ENCODE results near the gene ETV6.
"Not testable (repeated sequence)": the region's sequence is repeated elsewhere in the genome, so short reads cannot be mapped to it uniquely, and the experiment has no call there.

Gene ETV6

GRCh38 chr12:11631288-11631687, 18.2 kb upstream of the ETV6 start:
- no peak for DNase-seq
- no peaks in the 10 kb centered on the region for H3K4me1 Mint-ChIP-seq (ENCODE audit: low read depth)
- H3K27ac Mint-ChIP-seq, result no peak overlapping the region
- no peaks in the 10 kb centered on the region for H3K27me3 Mint-ChIP-seq
- peaks cover 11% of the 10 kb centered on the region for H3K9me3 Mint-ChIP-seq
- no peaks in the 10 kb centered on the region for H3K36me3 Mint-ChIP-seq (ENCODE audit: low read depth)
- no peak overlapping the region for H3K4me3 Mint-ChIP-seq

- not testable (repeated sequence) for H3K27ac Mint-ChIP-seq; H3K36me3 Mint-ChIP-seq (ENCODE audit: low read depth); H3K27me3 Mint-ChIP-seq; DNase-seq; H3K4me3 Mint-ChIP-seq; H3K4me1 Mint-ChIP-seq (ENCODE audit: low read depth)
- H3K9me3 Mint-ChIP-seq, result peaks cover 15% of the 10 kb centered on the region
Observed at GRCh38 chr12:11631881-11632280, 17.6 kb upstream of the ETV6 start.

GRCh38 chr12:11633968-11634367, 15.5 kb upstream of the ETV6 start:
- Mint-ChIP-seq H3K4me3 (no peak overlapping the region), H3K27ac (no peak overlapping the region), H3K36me3 (ENCODE audit: low read depth) (no peaks in the 10 kb centered on the region), H3K9me3 (peaks cover 15% of the 10 kb centered on the region), H3K4me1 (ENCODE audit: low read depth) (no peaks in the 10 kb centered on the region), H3K27me3 (no peaks in the 10 kb centered on the region)
- DNase-seq, result no peak

GRCh38 chr12:11635341-11635740, 14.1 kb upstream of the ETV6 start:
- H3K27ac Mint-ChIP-seq, result no peak overlapping the region

GRCh38 chr12:11638315-11638916, 11.1 kb upstream of the ETV6 start:
- H3K27ac Mint-ChIP-seq, result no peak overlapping the region
- H3K4me1 Mint-ChIP-seq (ENCODE audit: low read depth), result peaks cover 7% of the 10 kb centered on the region
- no peak for DNase-seq
- H3K9me3 Mint-ChIP-seq, result peaks cover 15% of the 10 kb centered on the region
- no peak overlapping the region for H3K4me3 Mint-ChIP-seq
- no peaks in the 10 kb centered on the region for H3K27me3 Mint-ChIP-seq
- H3K36me3 Mint-ChIP-seq (ENCODE audit: low read depth), result no peaks in the 10 kb centered on the region

More at GRCh38 chr12:11635341-11635740, 14.1 kb upstream of the ETV6 start:
- Mint-ChIP-seq H3K27me3 (no peaks in the 10 kb centered on the region), H3K9me3 (peaks cover 15% of the 10 kb centered on the region), H3K4me3 (no peak overlapping the region), H3K4me1 (ENCODE audit: low read depth) (peaks cover 3% of the 10 kb centered on the region), H3K36me3 (ENCODE audit: low read depth) (no peaks in the 10 kb centered on the region)
- DNase-seq, result no peak

GRCh38 chr12:11639454-11639853, 10.0 kb upstream of the ETV6 start:
- Mint-ChIP-seq H3K27me3 (no peaks in the 10 kb centered on the region), H3K27ac (no peak overlapping the region), H3K4me3 (no peak overlapping the region), H3K4me1 (ENCODE audit: low read depth) (peaks cover 7% of the 10 kb centered on the region), H3K36me3 (ENCODE audit: low read depth) (no peaks in the 10 kb centered on the region), H3K9me3 (peaks cover 17% of the 10 kb centered on the region)
- no peak for DNase-seq

- DNase-seq, result no peak
- no peaks in the 10 kb centered on the region for H3K27me3 Mint-ChIP-seq
Observed at GRCh38 chr12:11641522-11641921, 8.0 kb upstream of the ETV6 start.

GRCh38 chr12:11642785-11643184, 6.7 kb upstream of the ETV6 start:
- H3K9me3 Mint-ChIP-seq, result peaks cover 9% of the 10 kb centered on the region
- H3K4me3 Mint-ChIP-seq, result no peak overlapping the region
- no peak for DNase-seq
- no peaks in the 10 kb centered on the region for H3K27me3 Mint-ChIP-seq
- no peak overlapping the region for H3K27ac Mint-ChIP-seq
- no peaks in the 10 kb centered on the region for H3K36me3 Mint-ChIP-seq (ENCODE audit: low read depth)
- peaks cover 14% of the 10 kb centered on the region for H3K4me1 Mint-ChIP-seq (ENCODE audit: low read depth)

More at GRCh38 chr12:11641522-11641921, 8.0 kb upstream of the ETV6 start:
- Mint-ChIP-seq H3K4me3 (no peak overlapping the region), H3K36me3 (ENCODE audit: low read depth) (no peaks in the 10 kb centered on the region), H3K27ac (no peak overlapping the region), H3K9me3 (peaks cover 12% of the 10 kb centered on the region), H3K4me1 (ENCODE audit: low read depth) (peaks cover 9% of the 10 kb centered on the region)

GRCh38 chr12:11645391-11645790, 4.1 kb upstream of the ETV6 start:
- no peaks in the 10 kb centered on the region for H3K27me3 Mint-ChIP-seq
- H3K36me3 Mint-ChIP-seq (ENCODE audit: low read depth), result peaks cover 8% of the 10 kb centered on the region
- no peak for DNase-seq
- peaks cover 9% of the 10 kb centered on the region for H3K9me3 Mint-ChIP-seq
- peaks cover 19% of the 10 kb centered on the region for H3K4me1 Mint-ChIP-seq (ENCODE audit: low read depth)
- H3K4me3 Mint-ChIP-seq, result no peak overlapping the region
- H3K27ac Mint-ChIP-seq, result no peak overlapping the region

GRCh38 chr12:11648514-11649412, 711 bp upstream of the ETV6 start:
- Mint-ChIP-seq H3K27ac (peak overlapping the region; percentile 99), H3K4me1 (ENCODE audit: low read depth) (peaks cover 35% of the 10 kb centered on the region), H3K9me3 (peaks cover 9% of the 10 kb centered on the region), H3K36me3 (ENCODE audit: low read depth) (peaks cover 34% of the 10 kb centered on the region), H3K4me3 (peak overlapping the region; percentile 87), H3K27me3 (no peaks in the 10 kb centered on the region)
- DNase-seq, result peak; percentile 81

GRCh38 chr12:11650286-11651281, 1.1 kb downstream of the ETV6 start:
- peak overlapping the region; percentile 94 for H3K27ac Mint-ChIP-seq
- H3K36me3 Mint-ChIP-seq (ENCODE audit: low read depth), result peaks cover 34% of the 10 kb centered on the region
- H3K4me1 Mint-ChIP-seq (ENCODE audit: low read depth), result peaks cover 53% of the 10 kb centered on the region
- peak overlapping the region; percentile 86 for H3K4me3 Mint-ChIP-seq
- peaks cover under 1% of the 10 kb centered on the region for H3K9me3 Mint-ChIP-seq
- DNase-seq, result no peak
- no peaks in the 10 kb centered on the region for H3K27me3 Mint-ChIP-seq

GRCh38 chr12:11651381-11651780, 1.9 kb downstream of the ETV6 start:
- peak overlapping the region; percentile 94 for H3K27ac Mint-ChIP-seq
- H3K27me3 Mint-ChIP-seq, result no peaks in the 10 kb centered on the region
- H3K9me3 Mint-ChIP-seq, result no peaks in the 10 kb centered on the region

GRCh38 chr12:11651785-11652184, 2.3 kb downstream of the ETV6 start:
- Mint-ChIP-seq H3K4me3 (peak overlapping the region; percentile 86), H3K9me3 (no peaks in the 10 kb centered on the region), H3K36me3 (ENCODE audit: low read depth) (peaks cover 46% of the 10 kb centered on the region), H3K27ac (peak overlapping the region; percentile 94), H3K4me1 (ENCODE audit: low read depth) (peaks cover 61% of the 10 kb centered on the region), H3K27me3 (no peaks in the 10 kb centered on the region)
- no peak for DNase-seq

More at GRCh38 chr12:11651381-11651780, 1.9 kb downstream of the ETV6 start:
- peaks cover 42% of the 10 kb centered on the region for H3K36me3 Mint-ChIP-seq (ENCODE audit: low read depth)
- peak overlapping the region; percentile 86 for H3K4me3 Mint-ChIP-seq
- DNase-seq, result no peak
- H3K4me1 Mint-ChIP-seq (ENCODE audit: low read depth), result peaks cover 59% of the 10 kb centered on the region

GRCh38 chr12:11652351-11653040, 3.0 kb downstream of the ETV6 start:
- peak; percentile 47 for DNase-seq
- Mint-ChIP-seq H3K27ac (peak overlapping the region; percentile 94), H3K27me3 (no peaks in the 10 kb centered on the region), H3K4me1 (ENCODE audit: low read depth) (peaks cover 64% of the 10 kb centered on the region), H3K9me3 (no peaks in the 10 kb centered on the region), H3K4me3 (peak overlapping the region; percentile 86), H3K36me3 (ENCODE audit: low read depth) (peaks cover 54% of the 10 kb centered on the region)
